Fibroblast of skin of left biceps (primary cell): ENCODE results near the gene DAPK1.

Experiments
- DNase-seq, 2 experiments: peaks; one replicate each; pipeline ENCODE4 v3.0.0-alpha.2; 2013; ENCODE audit warnings: low read depth in 2 of 2

Gene DAPK1

DNA sequence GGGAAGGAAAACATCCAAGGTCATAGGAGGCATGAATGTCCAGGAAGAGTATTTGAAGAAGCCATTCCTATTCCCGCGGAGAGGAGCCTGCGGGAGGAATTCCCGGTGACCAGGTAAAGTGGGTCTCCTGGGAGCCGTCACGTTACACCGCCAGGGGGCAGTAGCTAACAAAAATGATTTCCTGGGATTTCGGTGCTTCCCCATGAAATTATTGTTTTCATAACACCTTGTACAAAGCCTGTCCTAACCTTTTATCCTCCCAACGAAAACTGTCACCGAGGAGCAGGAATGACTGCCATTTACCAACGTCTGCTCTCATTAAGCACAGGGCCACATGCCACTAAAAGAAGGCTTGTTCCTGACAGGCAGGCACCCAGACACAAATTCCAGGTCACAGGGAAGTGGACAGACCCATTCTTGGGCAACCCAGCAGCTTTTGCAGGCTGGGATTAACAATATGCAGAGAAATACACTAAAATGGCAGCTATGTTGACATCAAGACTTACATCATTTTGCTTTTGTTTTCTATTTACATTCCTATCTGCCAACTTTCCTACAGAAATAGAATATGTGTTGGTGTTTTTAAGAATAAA lies 187.1 kb downstream of the DAPK1 start:
- DNase-seq: no peak

DNA sequence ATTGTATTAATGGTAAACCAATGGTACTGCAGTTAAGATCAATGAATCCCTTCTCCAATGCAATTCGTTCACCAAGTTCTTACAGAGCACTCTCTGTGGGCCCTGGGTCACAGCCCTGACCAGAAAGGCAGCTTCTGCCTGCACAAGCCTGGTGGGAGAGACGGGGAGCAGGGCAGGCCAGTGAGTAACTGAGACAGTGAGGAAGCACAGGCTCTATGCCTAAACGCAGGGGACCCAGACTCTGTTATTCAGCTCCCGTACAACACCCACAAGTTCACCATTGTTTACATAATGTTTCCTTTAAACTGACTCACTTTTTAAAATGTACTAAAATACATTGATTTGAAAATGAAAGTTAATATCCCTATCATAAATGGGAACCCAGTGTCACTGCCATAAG lies 187.8 kb downstream of the DAPK1 start:
- no peak for DNase-seq

DNA sequence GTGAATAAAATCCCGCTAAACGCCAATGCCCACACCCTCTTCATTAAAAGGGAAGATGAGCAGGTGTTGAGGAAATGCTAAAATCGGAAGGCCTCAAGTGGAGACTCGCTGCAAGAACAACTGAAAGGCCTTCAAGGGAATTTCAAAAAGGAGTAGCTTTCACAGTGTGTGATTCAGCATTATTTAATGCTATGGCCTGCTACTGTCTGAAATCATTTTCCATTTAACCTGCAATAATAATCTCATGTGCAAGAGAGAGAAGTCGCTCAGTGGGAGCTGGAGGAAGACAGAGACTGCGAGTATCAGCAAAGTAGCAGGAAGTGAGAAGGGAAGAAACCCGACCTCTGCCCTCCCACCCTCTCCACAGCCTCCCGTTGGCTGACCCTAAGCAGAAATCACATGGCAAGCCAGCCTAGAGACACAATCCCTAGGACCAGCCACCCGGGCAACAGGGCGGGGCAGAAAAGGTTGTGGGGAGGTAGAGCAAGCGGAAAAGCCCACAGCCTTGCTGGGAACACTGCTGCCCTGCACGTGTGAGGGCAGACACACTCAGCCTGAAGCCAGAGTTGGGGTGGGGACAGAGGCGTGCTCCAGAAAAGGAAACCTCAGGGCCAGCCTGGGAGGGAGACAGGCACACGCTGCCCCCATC lies 188.3 kb downstream of the DAPK1 start:
- no peak for DNase-seq

DNA sequence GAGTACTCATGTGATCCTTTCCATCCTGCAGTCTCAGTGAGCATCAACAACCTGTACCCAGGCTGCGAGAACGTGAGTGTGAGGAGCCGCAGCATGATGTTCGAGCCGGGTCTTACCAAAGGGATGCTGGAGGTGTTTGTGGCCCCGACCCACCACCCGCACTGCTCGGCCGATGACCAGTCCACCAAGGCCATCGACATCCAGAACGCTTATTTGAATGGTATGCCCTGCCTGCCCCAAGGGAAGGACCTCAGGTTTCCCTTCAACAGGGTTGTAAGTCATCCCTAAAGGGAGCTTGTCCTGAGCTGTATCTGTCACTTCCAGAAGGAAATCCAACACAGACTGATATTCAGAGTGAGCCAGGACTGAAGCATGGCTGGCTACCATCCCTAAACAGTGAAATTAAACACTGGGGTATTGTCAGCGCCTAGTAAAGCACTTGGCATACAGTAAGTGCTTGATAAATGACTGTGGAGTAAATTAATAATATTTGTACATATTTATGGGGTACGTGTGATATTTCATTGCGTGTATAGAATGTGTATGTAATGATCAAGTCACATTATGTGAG lies 188.9 kb downstream of the DAPK1 start:
- DNase-seq: no peak

DNA sequence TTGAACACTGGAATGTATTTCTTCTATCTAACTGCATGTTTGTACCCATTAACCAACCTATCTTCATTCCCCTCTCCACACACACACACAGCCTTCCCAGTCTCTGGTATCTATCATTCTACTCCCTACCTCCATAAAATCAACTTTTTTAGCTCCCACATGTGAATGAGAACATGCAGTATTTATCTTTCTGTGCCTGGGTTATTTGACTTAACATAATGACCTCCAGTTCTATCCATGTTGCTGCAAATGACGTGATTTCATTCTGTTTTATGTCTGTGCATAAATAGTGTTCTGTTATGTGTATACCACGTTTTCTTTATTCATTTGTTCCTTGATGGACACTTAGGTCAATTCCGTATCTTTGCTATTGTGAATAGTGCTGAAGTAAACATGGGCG lies 189.5 kb downstream of the DAPK1 start:
- no peak for DNase-seq

DNA sequence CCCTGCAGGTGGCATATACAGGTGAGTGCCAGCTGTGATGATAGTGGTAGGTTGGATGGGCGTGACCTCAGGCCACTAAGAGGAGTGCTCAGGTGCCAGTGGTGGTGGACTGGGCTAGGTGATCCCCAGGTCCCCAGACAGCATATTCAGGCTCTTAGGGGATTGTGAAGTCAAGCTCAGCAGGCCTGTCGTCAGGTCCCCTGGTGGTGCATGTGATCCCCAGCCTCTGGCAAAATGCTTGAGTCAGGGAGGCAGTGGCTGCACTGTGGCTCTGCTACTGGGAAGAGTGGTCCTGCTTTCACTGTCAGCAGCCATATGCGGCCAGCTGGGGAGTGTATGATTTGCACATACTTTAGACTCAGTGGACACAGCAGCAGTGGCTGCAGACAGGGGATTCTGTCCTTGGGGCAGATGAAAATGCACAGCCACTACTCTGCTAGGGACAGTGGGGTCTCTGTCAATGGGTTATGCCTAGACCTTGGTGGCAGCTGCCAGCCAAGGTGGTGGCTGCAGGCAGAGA lies 196.6 kb downstream of the DAPK1 start:
- no peak for DNase-seq

DNA sequence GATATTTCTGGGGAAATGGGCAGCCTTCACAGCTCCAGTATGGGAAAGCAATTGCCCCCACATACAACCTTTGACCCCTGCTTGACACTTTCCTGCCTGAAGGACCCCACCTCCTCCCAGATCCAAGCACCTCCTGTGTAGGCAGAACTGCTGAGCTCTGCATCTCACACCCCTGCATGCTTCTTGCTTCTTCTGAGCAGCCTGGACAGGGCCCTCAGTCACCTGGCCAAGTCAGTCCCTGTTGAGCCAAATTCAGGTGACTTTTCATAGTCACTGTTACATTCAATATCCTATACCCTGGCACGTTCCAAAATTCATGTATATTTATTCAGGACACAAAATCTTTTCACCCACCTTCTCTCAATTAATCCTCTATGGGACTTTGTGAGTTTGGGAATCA lies 197.9 kb downstream of the DAPK1 start:
- no peak for DNase-seq

DNA sequence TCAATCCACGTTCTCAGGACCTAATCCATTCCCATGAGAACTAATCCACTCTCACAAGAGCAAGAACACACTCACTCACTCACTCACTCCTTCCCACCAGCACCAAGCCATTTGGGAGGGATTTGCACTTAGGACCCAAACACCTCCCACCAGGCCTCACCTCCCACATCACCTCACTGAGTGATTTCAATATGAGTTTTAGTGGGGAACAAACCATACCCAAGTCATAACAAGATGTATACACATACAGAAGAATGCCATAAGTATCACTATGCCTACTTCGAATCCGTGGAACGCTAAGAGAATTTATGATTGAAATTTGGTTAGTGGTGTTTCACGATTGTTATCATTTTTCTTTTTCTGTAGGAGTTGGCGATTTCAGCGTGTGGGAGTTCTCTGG lies 199.0 kb downstream of the DAPK1 start:
- DNase-seq: no peak

DNA sequence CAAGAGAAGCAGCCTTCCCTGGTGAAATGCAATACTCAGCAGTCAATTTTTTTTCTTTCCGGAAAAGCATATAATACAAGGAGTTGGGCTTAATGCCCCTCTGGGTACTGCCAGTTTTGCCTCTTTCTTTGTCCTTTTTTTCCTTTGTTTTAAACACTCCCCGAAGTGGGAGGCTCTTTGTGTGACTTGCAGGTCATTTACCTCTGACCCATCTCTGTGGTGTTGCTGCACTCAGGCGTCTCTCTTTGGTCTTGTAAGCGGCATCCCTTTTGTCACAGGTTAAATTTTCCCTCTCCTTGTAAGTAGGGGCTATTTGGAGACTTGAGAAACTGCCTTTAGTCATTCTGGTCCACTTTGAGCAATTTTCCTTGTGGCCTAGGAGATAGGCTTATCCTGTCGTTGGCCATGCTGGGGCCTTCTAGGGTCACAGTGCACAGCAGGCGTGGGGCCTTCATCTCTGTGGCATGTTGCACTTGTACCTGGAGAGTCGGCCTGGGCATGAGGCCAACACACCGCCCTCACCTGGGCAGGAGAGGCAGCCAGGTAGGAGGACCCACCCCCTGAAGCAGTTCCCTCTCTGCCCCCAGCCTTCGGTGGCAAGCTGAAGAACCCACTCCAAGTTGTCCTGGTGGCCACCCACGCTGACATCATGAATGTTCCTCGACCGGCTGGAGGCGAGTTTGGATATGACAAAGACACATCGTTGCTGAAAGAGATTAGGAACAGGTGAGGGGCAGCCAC lies 200.6 kb downstream of the DAPK1 start:
- DNase-seq: no peak

DNA sequence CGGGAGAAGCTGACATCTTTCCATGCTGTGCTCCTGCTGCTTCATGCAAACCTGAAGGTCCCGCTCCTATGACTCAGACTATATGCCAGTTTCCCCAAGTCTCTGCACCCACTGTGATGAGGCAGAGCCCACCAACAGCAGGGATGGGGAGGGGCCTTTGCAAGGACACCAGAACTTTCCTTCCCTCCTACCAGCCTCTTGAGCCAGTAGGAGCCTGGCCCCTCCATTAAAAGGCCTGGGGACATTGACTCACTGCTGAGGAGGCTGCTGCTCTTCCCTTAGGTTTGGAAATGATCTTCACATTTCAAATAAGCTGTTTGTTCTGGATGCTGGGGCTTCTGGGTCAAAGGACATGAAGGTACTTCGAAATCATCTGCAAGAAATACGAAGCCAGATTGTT lies 202.2 kb downstream of the DAPK1 start:
- no peak for DNase-seq

DNA sequence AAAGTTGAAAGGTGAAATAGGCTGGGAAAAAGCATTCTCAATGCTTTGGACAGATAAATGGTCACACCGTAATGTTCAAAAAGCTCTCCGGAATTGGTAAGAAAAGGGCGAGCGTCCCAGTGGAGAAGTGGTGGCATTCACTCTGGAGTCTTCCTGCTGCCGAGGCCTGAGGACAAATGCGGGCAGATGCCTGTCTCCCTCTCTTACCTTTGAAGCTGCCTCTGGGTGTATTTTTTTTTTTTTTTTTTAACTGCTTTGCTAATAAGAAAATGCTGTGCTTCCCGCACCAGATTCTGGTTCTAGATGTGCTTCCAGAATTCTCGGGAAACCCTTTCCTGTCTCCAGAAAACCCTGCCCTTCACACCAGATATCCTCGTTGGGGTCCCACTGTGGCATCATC lies 203.8 kb downstream of the DAPK1 start:
- DNase-seq: no peak

DNA sequence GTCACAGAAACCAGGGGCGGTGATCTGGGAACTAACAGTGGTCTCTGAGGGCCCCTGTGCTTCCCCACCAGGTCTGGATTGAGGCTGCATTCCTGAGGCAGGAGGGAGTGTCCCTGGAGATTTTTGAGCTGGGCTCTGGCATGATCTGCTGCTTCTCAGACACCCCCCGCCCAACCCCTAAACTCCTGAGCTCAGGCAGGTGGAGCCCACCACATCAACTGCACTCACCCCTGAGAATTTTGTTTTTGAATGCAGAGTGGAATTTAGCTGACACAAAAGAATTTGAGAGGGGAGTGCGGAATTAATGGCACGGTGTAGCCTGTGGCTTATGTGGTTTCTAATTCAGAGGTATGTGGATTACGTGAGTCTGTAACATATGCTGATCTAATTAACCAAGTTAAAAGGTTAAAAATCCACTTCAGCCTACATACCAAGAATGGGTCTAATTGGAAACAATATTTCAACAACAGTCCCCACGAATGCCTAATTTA lies 204.3 kb downstream of the DAPK1 start:
- DNase-seq: peak in 1 of 2 experiments; percentile 44

DNA sequence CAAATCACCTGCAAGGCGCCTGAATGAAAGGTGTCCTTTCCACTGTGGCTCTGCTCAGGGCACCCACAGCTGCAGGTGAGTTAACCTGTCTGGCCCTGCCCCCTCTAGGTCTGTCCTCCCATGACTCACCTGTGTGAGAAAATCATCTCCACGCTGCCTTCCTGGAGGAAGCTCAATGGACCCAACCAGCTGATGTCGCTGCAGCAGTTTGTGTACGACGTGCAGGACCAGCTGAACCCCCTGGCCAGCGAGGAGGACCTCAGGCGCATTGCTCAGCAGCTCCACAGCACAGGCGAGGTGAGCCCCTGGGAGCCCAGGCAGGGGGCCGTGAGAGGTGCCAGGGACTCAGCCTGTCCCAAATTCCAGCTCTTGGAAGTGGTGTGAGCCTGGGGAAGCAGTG lies 205.3 kb downstream of the DAPK1 start:
- DNase-seq: no peak

DNA sequence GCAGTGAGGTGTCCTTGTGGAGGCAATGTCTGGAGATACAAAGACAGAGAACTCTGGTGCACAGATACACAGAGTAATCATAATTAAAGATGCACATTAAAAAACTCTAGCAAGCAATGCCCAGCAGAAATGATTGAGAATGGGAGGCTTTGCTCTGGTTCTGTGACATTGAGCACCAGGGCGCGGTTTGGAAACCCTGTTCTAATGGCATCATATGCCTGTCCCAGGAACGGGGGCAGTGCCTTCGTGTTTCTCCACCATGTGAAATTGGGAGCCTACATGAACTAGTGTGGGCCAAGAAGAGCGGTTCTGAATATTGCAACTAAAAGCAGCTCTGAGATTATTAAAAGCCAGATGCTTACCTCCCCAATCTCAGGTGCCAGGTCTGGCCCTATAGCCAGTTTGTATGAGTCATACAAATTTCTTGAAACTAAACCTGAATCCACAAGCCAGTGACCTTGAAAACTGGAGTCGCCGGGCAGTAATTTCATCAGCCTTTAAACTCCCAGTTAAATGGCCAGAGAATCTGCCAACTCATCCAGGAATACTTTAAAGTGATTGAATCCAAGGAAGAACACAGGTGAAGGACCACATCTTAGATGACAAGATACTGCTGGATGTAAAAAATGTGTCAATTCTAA lies 206.1 kb downstream of the DAPK1 start:
- no peak for DNase-seq

DNA sequence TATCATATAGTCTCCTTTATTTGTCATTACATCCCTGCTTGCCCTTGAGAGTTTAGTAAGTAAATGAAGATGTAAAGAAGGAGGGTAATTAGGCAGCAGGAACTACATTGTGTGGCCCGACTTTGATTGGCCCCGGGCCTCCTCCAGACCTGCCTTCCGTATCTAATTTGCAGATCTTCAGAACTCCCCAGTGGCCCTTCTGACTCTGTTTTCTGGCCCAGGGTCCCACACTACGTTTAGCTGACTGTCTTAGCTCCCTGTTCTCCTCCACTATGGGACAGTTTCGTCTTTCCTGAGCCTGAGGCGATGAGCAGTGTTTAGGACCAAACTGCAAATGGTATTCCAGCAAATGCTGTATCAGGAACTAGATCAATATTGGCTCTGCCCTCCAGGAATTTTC lies 206.7 kb downstream of the DAPK1 start:
- DNase-seq: no peak

DNA sequence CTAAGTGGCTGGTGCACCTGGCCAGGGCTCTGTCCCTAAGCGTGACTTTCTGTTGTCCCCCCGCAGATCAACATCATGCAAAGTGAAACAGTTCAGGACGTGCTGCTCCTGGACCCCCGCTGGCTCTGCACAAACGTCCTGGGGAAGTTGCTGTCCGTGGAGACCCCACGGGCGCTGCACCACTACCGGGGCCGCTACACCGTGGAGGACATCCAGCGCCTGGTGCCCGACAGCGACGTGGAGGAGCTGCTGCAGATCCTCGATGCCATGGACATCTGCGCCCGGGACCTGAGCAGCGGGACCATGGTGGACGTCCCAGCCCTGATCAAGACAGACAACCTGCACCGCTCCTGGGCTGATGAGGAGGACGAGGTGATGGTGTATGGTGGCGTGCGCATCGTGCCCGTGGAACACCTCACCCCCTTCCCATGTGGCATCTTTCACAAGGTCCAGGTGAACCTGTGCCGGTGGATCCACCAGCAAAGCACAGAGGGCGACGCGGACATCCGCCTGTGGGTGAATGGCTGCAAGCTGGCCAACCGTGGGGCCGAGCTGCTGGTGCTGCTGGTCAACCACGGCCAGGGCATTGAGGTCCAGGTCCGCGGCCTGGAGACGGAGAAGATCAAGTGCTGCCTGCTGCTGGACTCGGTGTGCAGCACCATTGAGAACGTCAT lies 208.5 kb downstream of the DAPK1 start:
- no peak for DNase-seq

DNA sequence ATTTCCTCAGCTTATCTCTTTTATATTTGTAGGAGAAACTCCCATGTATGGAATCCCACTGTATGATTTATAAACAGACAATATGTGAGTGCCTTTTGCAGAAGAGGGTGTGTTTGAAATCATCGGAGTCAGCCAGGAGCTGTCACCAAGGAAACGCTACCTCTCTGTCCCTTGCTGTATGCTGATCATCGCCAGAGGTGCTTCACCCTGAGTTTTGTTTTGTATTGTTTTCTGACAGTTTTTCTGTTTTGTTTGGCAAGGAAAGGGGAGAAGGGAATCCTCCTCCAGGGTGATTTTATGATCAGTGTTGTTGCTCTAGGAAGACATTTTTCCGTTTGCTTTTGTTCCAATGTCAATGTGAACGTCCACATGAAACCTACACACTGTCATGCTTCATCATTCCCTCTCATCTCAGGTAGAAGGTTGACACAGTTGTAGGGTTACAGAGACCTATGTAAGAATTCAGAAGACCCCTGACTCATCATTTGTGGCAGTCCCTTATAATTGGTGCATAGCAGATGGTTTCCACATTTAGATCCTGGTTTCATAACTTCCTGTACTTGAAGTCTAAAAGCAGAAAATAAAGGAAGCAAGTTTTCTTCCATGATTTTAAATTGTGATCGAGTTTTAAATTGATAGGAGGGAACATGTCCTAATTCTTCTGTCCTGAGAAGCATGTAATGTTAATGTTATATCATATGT lies 210.3 kb downstream of the DAPK1 start:
- no peak for DNase-seq

DNA sequence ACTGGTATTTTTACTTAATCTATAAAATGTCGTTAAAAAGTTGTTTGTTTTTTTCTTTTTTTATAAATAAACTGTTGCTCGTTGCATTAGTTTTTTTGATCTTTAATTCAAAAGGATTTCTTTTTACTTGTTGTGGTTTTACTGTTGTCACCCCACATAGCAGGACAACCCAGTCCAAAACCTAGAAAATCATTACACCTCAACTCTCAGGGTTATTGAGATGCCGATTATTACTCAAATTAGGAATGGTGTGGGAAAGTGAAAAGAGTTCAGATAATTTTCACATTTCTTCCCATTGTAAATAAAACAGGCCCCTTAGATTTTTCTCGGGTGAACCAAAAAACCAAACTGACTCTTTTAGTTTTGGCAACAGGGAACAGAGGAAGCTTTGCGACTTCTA lies 210.9 kb downstream of the DAPK1 start:
- no peak for DNase-seq

DNA sequence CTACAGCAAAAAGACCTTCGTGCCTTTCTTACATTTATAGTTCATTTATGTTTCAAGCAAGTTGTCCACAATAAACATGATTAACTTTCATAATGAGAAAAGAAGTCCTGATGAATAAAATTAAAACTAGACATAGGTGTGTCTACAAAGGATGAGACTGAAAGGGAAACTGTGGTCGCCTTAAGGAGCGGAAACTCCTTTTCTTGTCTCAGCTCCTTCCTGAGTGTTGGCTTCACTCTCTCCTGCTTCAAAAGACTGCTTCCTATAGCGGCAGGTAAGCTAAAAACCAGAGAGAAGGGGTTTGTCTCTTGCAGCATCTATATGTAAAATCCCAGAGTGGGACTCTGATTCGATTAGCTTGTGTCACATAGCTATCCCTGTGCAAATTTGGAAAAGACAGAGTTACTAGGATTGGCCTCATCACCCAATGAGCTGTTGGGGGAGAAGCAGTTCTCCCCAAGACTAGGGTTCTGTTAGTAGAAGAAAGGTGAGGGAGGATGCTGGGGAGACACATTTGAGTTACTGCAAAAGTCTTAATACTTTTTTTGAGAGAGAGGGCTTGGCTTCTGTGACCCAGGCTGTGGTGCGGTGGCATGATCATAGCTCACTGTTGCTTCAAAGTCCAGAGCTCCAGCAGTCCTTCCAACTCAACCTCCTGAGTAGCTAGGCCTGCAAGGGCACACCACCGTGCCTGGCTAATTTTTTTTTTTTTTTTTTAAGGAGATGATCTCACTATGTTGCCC lies 211.5 kb downstream of the DAPK1 start:
- DNase-seq: no peak

DNA sequence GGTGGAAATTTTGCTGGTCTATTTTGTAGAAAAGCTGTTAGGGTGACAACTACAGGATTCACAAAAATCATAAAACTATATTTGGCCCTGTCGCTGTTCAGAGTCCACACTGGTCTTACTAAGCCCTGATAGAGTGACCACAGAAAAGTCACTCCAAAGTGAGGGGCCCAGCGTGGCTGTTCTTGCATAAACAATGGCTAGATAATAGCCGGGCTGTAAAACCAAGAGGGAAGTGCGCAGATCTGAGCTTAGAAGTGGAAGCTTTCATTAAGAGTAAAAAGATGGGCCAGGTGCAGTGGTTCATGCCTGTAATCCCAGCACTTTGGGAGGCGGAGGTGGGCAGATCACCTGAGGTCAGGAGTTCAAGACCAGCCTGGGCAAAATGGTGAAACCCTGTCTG lies 212.8 kb downstream of the DAPK1 start:
- DNase-seq: no peak
